HG03575 (cell line): ENCODE results near the gene PEX10.
A peak's percentile ranks its signal among the peaks of the same experiment; 100 is the strongest.

ENCODE experiments used
- ATAC-seq: cut with Tn5 transposase; IDR thresholded peaks from one replicate; pipeline ENCODE4 v1.9.1; 2021; ENCODE audit not compliant: unreplicated experiment, insufficient number of reproducible peaks, low FRiP score; ENCODE audit errors: extremely low read depth

The PEX10 gene

DNA sequence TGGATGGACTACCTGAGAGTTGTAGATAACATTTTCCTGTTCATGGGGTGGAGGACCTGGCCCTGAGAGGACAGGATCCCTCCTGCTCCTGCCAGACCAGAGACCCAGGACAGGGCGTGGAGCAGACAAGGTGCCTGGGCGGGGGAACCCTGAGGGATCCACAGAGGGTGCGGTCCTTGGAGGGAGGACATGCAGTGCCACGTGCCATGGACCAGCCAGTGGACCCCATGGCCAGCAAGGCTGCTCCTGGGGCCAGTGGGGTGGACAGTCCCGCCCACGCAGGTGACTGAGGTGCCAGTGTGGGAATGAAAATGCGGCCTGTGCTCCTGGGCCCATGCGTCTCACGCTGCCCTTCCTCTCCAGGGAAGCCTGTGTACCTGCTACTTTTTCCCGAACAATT, 17.1 kb downstream of the PEX10 start:
- no peak for ATAC-seq

GRCh38 chr1:2394761-2395160, 17.6 kb downstream of the PEX10 start:
- ATAC-seq = no peak

- ATAC-seq = no peak
Observed at GRCh38 chr1:2394220-2394619, 18.1 kb downstream of the PEX10 start.

GRCh38 chr1:2393471-2393877, 18.9 kb downstream of the PEX10 start:
- no peak for ATAC-seq

DNA sequence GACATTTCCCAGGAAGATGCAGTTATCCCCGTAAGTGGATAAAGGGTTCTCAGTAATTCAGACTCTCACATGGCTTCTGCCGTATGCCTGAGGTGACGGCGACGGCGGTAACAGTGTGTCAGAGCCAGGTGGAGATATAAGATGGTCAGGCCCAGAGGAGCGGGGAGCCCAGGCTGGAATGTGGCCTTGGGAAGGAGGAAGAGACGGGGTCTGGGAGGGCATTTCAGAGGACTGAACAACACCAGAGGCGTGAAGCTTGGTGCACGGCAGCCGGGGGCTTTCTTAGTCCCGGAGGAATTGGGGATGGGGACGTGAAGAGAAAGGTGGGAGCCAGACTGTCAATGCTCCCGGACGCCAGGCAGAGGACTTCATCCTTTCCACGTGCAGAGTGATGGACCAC, 19.7 kb downstream of the PEX10 start:
- no peak for ATAC-seq

DNA sequence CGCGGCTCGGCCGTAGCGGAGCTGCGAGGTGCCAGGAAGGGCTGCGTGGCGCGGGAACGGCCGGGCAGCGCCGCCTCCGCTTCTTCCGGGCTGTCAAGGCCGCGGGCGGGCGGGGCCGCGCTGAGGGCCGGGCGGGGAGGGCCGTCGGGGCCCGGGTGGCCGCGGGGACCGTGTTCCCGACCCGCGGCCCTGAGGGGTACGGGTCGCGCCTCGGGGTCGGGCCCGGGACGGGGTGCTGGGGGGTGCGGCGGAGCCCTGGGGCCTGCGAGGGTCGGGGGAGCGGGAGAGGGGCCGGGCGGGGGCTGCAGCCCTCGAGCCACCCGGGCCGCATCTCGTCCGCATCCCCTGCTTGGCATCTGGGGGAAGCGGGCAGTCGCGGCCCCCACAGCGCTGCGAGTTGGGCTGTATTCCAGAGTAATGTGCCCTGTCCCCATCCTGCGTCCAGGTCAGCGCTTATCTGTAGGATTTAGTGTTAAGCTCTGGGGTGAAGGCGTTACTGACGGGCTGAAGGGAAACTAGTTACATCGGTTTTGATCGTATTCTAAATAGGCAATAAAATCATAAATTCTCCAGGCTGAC, 20.3 kb downstream of the PEX10 start:
- no peak for ATAC-seq

DNA sequence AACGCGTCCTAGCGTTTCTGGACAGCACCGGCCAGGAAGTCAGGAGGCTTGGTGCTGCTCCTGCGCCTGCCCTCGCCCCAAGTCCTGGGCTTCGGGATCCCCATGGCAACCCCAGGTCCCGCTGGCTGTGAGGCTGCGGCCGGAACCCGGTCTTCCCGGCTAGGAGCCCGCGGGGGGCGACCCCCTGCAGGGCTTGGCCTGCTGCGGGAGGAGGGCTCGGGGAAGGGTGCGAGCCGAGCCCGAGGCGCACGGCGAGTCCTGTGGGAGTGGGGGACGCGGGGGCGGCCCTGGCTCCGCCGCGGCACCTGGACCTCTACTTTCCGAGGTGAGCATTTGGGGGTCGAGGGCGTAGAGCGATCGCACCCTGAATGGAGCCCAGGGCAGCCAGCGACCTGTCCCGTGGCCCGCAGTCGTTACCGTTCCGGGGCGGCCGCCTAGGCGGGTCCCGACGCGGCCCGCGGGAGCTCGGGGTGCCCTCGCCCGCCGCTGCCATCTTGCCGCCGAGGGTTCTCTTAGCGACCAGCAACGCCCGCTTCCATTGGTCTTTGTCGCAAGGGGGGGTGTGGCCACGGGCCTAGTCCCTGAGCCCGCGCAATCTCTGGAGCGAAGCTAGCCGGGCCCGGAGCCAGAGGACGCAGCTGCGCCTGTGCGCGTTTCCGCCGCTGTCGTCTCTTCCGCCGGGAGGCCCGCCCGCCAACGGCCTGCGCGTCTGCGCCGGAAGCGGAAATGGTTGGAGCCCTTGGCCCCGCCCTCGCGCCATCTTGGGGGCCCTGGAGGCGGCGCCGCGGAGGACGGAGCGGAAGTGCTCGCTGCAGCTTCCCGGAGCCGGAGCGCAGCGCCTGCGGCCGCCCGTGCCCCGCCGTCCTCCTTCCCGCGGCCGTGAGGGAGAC, 21.1 kb downstream of the PEX10 start, which contains the start of the genes MORN1 and RER1:
Gene MORN1, minus strand, starts transcription at position 514 of the 890 bp plus-strand sequence. Its CDS starts 21 bp downstream, at position 493.
Gene RER1, plus strand, starts transcription at position 801 of the 890 bp plus-strand sequence. CDS start 3,950 bp downstream, outside the sequence.
- peak; percentile 66 for ATAC-seq

DNA sequence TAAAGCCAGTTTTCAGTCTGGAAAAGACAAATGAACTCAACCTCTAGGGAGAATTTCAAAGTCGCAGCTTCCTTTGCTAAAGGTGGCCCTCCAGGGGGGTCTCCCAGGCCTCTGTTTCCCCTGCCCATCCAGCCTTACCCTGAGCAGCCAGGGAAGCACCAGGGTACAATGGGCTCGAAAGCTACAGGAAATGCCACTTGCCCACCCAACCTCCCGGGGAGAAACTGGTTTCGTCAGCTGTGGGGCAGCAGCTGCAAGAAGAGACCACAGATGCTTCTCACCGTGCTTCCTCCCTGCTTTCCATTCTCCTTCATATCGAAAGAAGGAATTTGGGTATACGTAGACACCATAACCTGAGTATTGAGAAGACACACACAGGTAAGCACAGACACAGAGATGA, 22.7 kb downstream of the PEX10 start:
- no peak for ATAC-seq

DNA sequence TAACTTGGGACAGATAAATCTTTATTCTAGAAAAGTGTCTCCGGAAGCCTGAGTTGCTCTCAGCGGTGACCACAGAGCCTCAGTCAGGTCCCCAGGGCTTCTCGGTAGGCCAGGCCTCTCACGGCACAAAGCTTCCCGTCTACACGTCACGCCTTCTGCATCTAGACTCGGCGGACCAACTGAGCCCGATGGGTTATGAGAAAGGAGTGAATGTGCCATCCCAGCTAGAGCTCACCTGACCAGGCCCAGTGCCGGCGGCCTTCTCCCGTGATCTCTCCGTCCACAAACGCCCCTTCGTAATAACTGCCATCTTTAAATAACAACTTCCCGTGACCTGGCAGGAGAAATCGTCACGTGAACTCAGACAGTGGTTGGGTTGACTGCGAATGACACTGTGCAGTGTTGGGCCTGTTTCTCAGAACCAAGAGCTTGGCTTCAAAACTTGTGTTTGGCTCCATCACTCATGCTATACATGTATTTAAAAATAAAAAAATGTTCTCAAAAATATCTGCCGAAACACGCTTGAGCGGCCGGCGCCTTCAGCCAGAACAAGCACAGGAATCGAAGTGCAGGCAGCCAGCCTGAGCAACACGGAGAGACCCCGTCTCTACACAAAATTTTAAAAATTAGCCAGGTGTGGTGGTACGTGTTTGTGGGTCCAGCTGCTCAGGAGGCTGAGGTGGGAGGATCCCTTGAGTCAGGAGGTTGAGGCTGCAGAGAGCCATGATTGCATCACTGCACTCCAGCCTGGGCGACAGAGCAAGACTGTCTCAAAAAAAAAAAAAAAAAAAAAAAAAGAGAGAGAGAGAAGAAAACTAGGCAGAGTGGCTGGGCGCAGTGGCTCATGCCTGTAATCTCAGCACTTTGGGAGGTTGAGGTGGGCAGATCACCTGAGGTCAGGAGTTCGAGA, 24.1 kb downstream of the PEX10 start:
- no peak for ATAC-seq

GRCh38 chr1:2386636-2387611, 25.4 kb downstream of the PEX10 start:
- ATAC-seq = no peak

GRCh38 chr1:2385606-2386280, 26.6 kb downstream of the PEX10 start:
- no peak for ATAC-seq

GRCh38 chr1:2384941-2385481, 27.4 kb downstream of the PEX10 start:
- ATAC-seq = no peak

GRCh38 chr1:2384130-2384860, 28.1 kb downstream of the PEX10 start:
- ATAC-seq = no peak

GRCh38 chr1:2383576-2383975, 28.8 kb downstream of the PEX10 start:
- no peak for ATAC-seq

DNA sequence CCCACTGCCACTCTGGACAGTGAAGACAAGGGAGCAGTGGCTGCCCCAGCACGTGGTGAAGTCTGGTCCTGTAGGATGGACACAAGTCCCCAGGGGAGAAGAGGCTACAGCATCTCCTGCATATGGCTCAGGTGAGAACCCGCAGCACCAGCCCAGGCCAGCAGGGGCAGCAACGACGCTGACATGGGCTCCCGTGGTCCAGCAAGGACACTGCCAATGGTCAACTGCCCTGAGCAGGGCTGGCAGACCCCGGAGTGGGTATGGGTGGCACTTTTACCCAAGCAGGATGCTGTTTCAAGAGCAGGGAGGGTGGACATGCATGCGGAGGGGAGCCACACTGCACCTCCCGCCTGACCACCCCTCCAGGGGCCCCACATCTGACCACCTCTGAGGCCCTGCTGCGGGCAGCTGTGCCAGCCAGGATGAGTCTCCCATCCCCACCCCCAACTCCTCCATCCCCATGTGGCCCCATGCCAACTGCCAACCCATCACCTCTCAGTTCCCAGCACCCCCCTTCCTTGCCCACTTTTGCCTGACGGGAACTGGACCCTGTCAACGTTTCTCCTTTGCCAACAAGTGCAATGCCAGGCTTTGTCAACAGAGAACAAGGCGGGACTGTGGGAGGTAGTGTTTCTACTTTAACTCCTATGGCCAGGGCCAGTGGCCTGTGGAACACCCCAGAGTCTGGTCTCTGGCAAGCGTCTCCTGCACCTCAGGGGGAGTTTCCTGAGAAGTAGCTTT, 29.6 kb downstream of the PEX10 start:
- ATAC-seq = no peak
